Ovary (tissue), 3 donors: ENCODE results near the gene JDP2.

Experiments
- EP300 ChIP-seq: sonication (generic); formaldehyde crosslinking; IDR thresholded peaks from one replicate; pipeline ENCODE4 v1.6.1; 2017; ENCODE audit warnings: antibody characterized with exemption
- POLR2A ChIP-seq: fragments of 450-650 bp; IDR thresholded peaks from one replicate; pipeline ENCODE4 v1.6.1; 2017; ENCODE audit warnings: antibody characterized with exemption, mild to moderate bottlenecking, moderate library complexity
- TF ChIP-seq, protein P1 (sequence below), 3 donors: fragments of 450-650 bp in 2 of 3; fragments of 200-600 bp in 1 of 3; IDR thresholded peaks; one replicate each; pipeline versions ENCODE4 v1.5.1 to v1.8.0; 2016 to 2022; ENCODE audit warnings: antibody characterized with exemption in 3 of 3, mild to moderate bottlenecking in 1 of 3
- donor health status: DM: no; HTN: no; CAD: no.

DNA sequence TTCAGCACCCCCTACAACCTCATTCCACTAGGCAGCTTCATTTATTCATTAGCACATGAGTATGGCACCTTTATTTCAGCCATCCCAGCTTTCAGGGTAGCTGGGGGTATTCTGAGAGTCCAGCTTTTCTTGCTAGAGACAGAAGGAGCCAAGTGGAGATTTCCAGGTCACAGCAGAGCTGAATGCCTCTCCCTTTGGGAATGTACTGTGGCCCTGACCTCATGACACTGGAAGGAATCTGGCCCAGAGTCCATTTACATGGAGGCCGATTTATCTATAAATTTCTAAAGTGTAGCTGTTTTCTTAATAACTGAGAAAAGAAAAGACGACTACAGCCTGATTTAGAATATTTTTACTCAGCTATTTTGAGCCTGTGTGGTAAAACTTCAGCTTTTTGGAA lies 47.2 kb upstream of the JDP2 start:
- TF ChIP-seq POLR2A (no peak), EP300 (no peak)
- TF ChIP-seq, protein P1, sequence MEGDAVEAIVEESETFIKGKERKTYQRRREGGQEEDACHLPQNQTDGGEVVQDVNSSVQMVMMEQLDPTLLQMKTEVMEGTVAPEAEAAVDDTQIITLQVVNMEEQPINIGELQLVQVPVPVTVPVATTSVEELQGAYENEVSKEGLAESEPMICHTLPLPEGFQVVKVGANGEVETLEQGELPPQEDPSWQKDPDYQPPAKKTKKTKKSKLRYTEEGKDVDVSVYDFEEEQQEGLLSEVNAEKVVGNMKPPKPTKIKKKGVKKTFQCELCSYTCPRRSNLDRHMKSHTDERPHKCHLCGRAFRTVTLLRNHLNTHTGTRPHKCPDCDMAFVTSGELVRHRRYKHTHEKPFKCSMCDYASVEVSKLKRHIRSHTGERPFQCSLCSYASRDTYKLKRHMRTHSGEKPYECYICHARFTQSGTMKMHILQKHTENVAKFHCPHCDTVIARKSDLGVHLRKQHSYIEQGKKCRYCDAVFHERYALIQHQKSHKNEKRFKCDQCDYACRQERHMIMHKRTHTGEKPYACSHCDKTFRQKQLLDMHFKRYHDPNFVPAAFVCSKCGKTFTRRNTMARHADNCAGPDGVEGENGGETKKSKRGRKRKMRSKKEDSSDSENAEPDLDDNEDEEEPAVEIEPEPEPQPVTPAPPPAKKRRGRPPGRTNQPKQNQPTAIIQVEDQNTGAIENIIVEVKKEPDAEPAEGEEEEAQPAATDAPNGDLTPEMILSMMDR (IDR thresholded peaks at IDR 0.05) = no peak
